ENCODE data around the gene SAMSN1.

The SAMSN1 gene

DNA sequence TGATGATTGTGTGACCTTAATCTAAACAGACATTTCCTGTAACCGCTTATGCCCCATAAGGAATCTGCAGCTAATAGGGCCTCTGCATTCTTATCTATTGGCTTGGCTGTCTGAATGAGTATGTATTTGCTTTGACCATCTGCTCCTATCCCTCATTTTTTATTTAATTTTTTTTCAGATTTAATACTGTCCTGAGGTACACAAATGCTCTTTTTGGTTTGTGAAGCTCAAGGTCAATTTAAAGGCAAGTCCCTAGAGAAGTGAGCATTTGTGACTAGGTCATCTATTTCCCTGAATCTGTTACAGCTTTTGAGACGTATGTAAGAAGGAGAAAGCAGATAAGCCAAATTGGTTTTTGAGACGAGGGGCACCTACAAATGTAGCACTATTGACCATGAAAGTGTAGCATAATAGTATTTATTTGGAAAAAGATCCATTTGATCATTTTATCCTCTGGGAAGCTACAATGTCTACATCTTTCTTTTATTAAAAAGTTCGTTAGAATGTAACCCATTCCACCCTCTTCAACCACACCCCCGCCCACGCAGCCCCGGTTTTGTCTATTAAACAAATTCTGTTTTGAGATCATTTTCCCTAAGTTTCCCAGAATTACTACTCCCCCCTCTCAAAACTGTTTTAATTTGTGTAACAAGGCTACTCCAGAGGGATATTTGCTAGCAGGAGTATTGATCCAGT lies 93.9 kb downstream of the SAMSN1 start:
- Histone ChIP-seq H3K4me2 (no peak overlapping the region), H3K4me1 (no peaks in the 10 kb centered on the region), H3K36me3 (no peaks in the 10 kb centered on the region), H3K27ac (no peak overlapping the region), H3K4me3 (no peak overlapping the region), H3K9ac (no peak overlapping the region), H4K20me1 (no peaks in the 10 kb centered on the region), H3K9me3 (no peaks in the 10 kb centered on the region), H3K27me3 (no peaks in the 10 kb centered on the region)
- no peak for TF ChIP-seq Cebpa-rat (IDR thresholded peaks at IDR 0.05)

DNA sequence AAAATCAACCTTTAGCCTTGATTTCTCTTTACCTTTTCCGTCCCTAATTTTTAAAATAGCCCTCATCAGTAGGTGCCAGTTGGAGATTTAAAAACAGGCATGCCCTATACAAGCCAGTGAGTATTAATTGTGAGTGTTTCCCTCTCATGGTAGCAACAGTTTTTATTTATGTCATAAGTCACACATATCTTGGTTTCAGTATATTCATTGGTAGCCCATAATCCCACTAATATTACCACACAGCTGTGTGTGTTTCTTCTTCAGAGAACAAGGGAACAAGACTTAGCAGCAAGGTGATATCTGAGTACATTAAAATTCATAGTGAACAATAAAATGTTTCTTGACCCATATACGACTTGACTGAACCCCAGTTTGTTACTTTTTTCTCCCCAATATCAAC lies 94.6 kb downstream of the SAMSN1 start:
- Histone ChIP-seq H3K4me3 (no peak overlapping the region), H3K4me1 (no peaks in the 10 kb centered on the region), H3K9me3 (no peaks in the 10 kb centered on the region), H4K20me1 (no peaks in the 10 kb centered on the region), H3K9ac (no peak overlapping the region), H3K27me3 (no peaks in the 10 kb centered on the region), H3K36me3 (no peaks in the 10 kb centered on the region), H3K27ac (no peak overlapping the region), H3K4me2 (no peak overlapping the region)
- no peak for TF ChIP-seq Cebpa-rat (IDR thresholded peaks at IDR 0.05)

GRCh38 chr21:14448784-14449183 lies 97.3 kb downstream of the SAMSN1 start:
- H3K27ac ChIP-seq: no peak overlapping the region
- no peaks in the 10 kb centered on the region for H3K36me3 ChIP-seq
- no peaks in the 10 kb centered on the region for H3K9me3 ChIP-seq
- no peak overlapping the region for H3K9ac ChIP-seq
- no peak overlapping the region for H3K4me3 ChIP-seq
- TF ChIP-seq Cebpa-rat (IDR thresholded peaks at IDR 0.05): no peak
- no peaks in the 10 kb centered on the region for H4K20me1 ChIP-seq
- H3K27me3 ChIP-seq: no peaks in the 10 kb centered on the region
- H3K4me1 ChIP-seq: no peaks in the 10 kb centered on the region
- no peak overlapping the region for H3K4me2 ChIP-seq

- Histone ChIP-seq H3K27me3 (no peaks in the 10 kb centered on the region), H3K27ac (no peak overlapping the region), H3K9me3 (0 out of 2 replicates have a peak, but pooled peaks cover 4% of the 10 kb centered on the region), H3K4me3 (no peak overlapping the region), H3K4me1 (no peaks in the 10 kb centered on the region), H4K20me1 (no peaks in the 10 kb centered on the region), H3K4me2 (no peak overlapping the region), H3K9ac (no peak overlapping the region), H3K36me3 (no peaks in the 10 kb centered on the region)
- TF ChIP-seq Cebpa-rat (IDR thresholded peaks at IDR 0.05): no peak
Measured at GRCh38 chr21:14438211-14438610, 107.9 kb downstream of the SAMSN1 start.

DNA sequence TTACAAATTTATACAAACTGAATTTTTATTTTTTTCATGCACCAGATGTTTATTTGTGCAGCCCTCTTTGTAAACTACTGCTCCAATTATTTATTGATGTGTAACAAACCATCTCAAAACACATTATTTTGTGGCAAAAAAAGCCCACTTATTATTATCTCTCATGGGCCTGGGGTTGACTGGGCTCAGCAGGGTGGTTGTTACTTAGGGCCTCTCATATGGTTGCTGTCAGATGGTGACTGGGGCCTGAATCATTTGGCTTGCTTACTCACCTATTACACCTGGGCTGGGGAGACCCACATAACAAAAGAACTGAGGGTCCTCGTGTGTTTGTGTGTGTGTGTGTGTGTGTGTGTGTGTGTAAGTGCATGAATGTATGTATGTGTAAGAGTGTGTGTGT lies 110.7 kb downstream of the SAMSN1 start:
- H3K27ac ChIP-seq: no peak overlapping the region
- H3K9me3 ChIP-seq: 0 out of 2 replicates have a peak, but pooled peaks cover 4% of the 10 kb centered on the region
- no peak for TF ChIP-seq Cebpa-rat (IDR thresholded peaks at IDR 0.05)

More for the DNA sequence above, 110.7 kb downstream of the SAMSN1 start:
- Histone ChIP-seq H3K9ac (no peak overlapping the region), H3K4me3 (no peak overlapping the region), H3K4me2 (no peak overlapping the region), H3K4me1 (no peaks in the 10 kb centered on the region), H4K20me1 (no peaks in the 10 kb centered on the region), H3K36me3 (no peaks in the 10 kb centered on the region), H3K27me3 (no peaks in the 10 kb centered on the region)
